Fibroblast of peridontal ligament (primary cell): ENCODE measurements around the gene IFI16.

Source experiments
- DNase-seq: peaks from one replicate; pipeline ENCODE4 v3.0.0-alpha.2; 2010; ENCODE audit errors: extremely low read depth

Gene IFI16

DNA sequence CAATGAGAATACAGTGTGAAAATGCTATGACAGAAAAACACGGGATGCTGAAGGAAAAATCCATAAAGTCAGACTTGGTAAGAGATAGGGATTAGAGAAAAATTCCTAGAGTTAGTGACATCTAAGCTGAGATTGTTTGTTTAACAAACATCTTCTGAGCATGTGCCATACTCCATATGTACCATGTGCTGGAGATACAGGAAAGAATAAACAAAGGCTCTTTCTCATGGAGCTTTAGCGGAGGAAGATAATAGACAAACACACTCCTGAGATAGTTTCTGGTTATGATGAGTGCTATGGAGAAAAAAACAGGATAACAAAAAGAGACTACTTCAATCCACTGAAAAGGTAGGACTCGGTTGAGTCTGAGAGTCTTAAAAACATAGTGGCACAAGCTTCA lies 88.9 kb downstream of the IFI16 start:
- no peak for DNase-seq

GRCh38 chr1:159100589-159100988 lies 90.9 kb downstream of the IFI16 start:
- DNase-seq = no peak

- peak; percentile 42 for DNase-seq
Observed at GRCh38 chr1:159103021-159103420, 93.3 kb downstream of the IFI16 start.
